Measurements from ENCODE around the gene ANXA6.
A peak's percentile ranks its signal among the peaks of the same experiment; 100 is the strongest.

The ANXA6 gene

DNA sequence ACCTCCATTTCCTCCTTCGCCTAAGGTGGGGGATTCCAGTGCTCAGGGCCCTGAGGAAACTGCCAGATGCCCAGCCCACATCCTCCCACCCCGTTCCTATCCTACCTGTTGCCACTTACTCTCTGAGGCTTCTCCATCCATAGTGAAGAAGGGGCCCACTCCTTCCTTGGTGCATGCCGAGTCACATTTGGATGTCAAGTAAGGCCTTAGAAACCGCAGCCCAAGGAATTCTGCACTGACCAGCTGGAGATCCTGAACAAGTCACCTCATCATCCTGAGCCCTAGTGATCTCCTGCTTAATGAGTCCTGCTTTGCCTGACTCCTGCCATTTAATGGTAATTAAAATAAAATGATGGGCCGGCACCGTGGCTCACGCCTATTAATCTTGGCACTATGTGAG is 70.1 kb downstream of the ANXA6 start:
- no peak for DNase-seq (ENCODE audit: low read depth)
- H3K4me3 ChIP-seq (ENCODE audit: control insufficient read depth, low read depth, low read length), result no peak overlapping the region
- TF ChIP-seq, protein P1, sequence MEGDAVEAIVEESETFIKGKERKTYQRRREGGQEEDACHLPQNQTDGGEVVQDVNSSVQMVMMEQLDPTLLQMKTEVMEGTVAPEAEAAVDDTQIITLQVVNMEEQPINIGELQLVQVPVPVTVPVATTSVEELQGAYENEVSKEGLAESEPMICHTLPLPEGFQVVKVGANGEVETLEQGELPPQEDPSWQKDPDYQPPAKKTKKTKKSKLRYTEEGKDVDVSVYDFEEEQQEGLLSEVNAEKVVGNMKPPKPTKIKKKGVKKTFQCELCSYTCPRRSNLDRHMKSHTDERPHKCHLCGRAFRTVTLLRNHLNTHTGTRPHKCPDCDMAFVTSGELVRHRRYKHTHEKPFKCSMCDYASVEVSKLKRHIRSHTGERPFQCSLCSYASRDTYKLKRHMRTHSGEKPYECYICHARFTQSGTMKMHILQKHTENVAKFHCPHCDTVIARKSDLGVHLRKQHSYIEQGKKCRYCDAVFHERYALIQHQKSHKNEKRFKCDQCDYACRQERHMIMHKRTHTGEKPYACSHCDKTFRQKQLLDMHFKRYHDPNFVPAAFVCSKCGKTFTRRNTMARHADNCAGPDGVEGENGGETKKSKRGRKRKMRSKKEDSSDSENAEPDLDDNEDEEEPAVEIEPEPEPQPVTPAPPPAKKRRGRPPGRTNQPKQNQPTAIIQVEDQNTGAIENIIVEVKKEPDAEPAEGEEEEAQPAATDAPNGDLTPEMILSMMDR (conservative IDR thresholded peaks at IDR 0.05; ENCODE audit: control insufficient read depth, insufficient read depth, low read depth, low read length), result no peak

DNA sequence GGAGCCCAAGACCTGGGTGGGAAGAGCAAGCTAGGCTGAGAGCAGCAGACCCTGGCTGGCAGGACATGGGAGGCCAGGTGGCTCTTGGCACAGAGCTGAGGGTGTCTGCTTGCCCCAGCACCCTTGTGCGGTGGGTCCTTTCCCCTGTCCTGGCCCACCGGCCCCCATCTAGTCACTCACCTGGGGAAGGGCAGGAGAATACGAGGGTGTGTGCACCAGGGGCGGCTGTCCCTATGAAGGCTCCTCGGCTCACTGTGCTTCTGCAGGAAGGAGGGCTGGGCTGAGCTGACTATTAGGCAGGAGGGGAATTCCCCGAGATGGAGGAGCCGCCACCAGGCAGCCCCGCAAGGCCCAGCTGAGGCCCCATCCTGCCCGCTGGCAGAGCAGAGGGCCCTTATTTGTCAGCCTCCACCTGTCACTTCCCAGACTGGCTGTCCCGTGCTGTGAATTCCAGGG is 70.6 kb downstream of the ANXA6 start:
- no peak for DNase-seq (ENCODE audit: low read depth)
- no peak overlapping the region for H3K4me3 ChIP-seq (ENCODE audit: control insufficient read depth, low read depth, low read length)
- TF ChIP-seq, protein P1 (conservative IDR thresholded peaks at IDR 0.05; ENCODE audit: control insufficient read depth, insufficient read depth, low read depth, low read length), result no peak

DNA sequence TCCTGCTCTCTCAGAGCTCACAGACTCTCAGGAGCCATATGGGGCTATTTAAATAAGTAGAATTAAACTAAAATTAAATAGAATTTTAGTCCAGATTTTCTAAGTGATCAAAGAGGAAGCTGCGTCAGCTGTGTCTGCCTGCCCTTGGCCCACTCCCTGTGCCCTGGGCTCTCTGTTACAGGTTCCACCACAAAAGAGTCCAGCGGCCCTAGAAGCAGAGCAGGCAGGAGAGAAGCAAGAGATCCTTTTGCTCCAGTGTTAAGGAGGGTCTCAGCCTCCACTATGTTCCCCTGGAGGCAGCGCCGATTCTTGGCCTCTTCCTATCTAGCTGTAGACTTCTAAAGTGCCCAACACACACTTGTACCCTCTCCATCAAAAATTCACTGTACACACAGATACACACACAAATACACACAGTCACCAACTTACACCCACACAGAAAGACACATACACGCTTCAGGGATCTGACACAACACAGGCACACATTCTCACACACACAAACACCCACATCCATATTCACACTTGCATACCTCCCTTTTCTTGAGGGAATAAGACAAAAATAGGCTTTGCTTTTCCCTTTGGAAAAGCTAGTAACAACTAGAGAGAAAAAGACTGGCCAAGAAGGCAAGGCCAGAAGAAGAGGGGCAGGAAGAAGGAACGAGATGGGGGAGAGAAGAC is 71.2 kb downstream of the ANXA6 start:
- no peak for DNase-seq (ENCODE audit: low read depth)
- TF ChIP-seq, protein P1 (conservative IDR thresholded peaks at IDR 0.05; ENCODE audit: control insufficient read depth, insufficient read depth, low read depth, low read length), result no peak
- no peak overlapping the region for H3K4me3 ChIP-seq (ENCODE audit: control insufficient read depth, low read depth, low read length)

DNA sequence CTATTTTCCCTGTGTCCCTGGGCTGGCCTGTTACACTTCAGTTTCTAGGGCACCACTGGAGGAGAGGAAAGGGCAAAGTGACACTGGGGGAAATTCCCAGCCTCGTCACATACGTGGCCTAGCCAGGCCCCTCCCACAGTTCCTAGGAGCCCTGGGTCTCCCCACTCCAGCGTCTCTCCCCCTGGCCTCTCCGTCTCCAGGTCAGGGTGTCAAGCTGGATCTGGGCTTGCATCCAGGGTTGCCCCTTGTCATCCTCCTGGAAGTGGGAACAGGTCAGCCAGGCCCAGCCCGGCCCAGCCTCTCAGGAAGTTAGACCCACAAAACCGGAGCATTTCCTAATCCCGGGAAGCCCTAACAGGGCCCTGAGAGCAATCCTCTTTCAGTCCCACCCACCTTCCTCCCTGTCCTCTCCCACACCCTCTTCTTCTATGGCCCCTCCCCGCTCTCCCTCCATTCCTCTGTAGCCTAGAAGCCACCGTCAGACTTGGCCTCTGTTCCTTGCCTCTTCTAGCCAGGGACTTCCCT is 72.0 kb downstream of the ANXA6 start:
- no peak overlapping the region for H3K4me3 ChIP-seq (ENCODE audit: control insufficient read depth, low read depth, low read length)
- TF ChIP-seq, protein P1 (conservative IDR thresholded peaks at IDR 0.05; ENCODE audit: control insufficient read depth, insufficient read depth, low read depth, low read length), result no peak
- DNase-seq (ENCODE audit: low read depth), result peak; percentile 38

DNA sequence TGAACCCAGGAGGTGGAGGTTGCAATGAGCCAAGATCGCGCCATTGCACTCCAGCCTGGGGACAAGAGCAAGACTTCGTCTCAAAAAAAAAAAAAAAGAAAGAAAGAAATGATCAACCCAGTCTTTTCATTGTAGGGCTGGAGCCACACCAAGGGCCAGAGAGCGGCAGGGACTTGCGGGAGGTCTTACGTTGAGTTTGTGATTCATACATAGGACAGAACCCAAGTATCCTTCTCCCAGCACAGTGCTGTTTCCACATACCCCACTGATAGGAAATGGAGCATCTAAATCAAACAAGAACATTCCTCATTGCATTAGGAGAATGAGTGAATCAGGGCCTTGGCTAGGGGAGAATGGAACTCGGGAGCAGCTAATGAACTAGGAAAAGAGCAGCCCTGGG is 73.2 kb downstream of the ANXA6 start:
- peak; percentile 75 for DNase-seq (ENCODE audit: low read depth)
- TF ChIP-seq, protein P1 (conservative IDR thresholded peaks at IDR 0.05; ENCODE audit: control insufficient read depth, insufficient read depth, low read depth, low read length), result no peak
- no peak overlapping the region for H3K4me3 ChIP-seq (ENCODE audit: control insufficient read depth, low read depth, low read length)

DNA sequence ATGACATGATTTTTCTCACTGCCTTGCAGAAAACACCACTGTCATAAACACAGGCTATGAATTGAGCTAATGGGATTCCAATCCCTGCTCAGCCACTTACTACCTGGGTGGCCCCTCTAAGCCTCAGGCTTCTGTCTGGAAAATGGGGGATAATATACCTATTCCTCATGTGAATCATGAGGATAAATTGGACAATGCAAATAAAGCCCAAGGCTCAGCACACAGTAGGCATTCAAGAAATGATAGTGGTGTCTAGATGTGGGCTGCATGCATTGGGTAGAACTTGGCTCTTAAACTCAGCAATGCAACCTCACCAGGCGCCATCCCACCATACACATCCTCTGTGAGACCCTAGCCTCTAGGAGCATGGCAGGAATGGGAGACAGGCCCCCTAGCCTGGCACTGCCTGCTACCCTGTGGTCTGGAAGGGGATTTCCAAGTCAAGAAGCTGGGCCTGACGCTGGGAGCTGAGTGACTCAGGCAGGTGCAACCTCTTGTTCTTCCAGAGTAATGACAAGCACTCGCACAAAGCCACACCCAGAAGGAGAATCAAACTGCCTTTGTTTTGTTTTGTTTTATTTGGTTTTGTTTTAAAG is 74.4 kb downstream of the ANXA6 start:
- peak; percentile 26 for DNase-seq (ENCODE audit: low read depth)
- H3K4me3 ChIP-seq (ENCODE audit: control insufficient read depth, low read depth, low read length), result no peak overlapping the region
- TF ChIP-seq, protein P1 (conservative IDR thresholded peaks at IDR 0.05; ENCODE audit: control insufficient read depth, insufficient read depth, low read depth, low read length), result no peak
